ENCODE measurements around the gene PCP2. TPM values are rescaled to one million over a fixed set of nuclear protein-coding genes. Genes with fewer than 3 reads are reported as not detected.

PCP2 gene
- total RNA-seq: not detected

DNA sequence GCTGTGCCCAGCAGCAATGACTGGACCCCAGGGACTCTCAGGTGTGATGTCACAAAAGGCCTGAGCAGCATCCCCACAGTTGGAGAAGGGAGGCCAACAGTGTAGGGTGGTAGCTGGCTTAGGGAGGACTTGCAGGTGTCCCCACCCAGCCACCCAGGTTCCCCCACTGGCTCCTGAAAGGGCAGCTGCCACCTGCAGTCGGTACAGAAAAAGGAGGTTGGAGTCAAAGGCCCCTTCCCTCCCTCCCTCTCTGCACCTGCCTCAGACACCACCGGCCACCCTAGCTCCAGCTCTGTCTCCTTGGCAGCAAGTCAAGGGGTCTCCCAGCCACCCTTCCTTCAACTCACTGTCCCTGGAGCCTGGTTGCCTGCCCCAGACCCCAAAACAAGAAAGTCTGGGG, at the start of gene PCP2:
PCP2 (minus strand) TSS at position 22 of the 400 bp plus-strand sequence. CDS start 262 bp downstream, outside the sequence.
- TF ChIP-seq, protein P1, sequence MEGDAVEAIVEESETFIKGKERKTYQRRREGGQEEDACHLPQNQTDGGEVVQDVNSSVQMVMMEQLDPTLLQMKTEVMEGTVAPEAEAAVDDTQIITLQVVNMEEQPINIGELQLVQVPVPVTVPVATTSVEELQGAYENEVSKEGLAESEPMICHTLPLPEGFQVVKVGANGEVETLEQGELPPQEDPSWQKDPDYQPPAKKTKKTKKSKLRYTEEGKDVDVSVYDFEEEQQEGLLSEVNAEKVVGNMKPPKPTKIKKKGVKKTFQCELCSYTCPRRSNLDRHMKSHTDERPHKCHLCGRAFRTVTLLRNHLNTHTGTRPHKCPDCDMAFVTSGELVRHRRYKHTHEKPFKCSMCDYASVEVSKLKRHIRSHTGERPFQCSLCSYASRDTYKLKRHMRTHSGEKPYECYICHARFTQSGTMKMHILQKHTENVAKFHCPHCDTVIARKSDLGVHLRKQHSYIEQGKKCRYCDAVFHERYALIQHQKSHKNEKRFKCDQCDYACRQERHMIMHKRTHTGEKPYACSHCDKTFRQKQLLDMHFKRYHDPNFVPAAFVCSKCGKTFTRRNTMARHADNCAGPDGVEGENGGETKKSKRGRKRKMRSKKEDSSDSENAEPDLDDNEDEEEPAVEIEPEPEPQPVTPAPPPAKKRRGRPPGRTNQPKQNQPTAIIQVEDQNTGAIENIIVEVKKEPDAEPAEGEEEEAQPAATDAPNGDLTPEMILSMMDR (IDR thresholded peaks at IDR 0.05): no peak
- no peak within 1 kb of the TSS for H3K4me3 ChIP-seq
- no peak within 1 kb of the TSS for H3K27ac ChIP-seq
- no peaks in the 10 kb centered on the region for H3K36me3 ChIP-seq
- peaks cover 0 to 10% of the 10 kb centered on the region in 2 donors for H3K27me3 ChIP-seq
- peaks cover 0 to 24% of the 10 kb centered on the region in 2 donors for H3K4me1 ChIP-seq
- no peak for DNase-seq (ENCODE audit: low spot score)
- H3K9me3 ChIP-seq: no peaks in the 10 kb centered on the region

DNA sequence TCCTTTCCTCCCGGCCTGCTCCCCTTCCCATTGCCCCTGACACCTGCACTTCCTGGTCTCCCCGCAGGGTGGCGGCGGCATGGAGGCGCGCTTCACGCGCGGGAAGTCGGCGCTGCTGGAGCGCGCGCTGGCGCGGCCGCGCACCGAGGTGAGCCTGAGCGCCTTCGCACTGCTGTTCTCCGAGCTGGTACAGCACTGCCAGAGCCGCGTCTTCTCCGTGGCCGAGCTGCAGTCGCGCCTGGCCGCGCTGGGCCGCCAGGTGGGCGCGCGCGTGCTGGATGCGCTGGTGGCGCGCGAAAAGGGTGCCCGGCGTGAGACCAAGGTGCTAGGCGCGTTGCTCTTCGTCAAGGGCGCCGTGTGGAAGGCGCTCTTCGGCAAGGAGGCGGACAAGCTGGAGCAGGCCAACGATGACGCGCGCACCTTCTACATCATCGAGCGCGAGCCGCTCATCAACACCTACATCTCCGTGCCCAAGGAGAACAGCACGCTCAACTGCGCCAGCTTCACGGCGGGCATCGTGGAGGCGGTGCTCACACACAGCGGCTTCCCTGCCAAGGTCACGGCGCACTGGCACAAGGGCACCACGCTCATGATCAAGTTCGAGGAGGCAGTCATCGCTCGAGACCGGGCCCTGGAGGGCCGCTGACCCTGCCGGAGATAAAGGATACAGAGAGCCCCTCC, 48.8 kb upstream of the PCP2 start:
- Histone ChIP-seq H3K4me1 (peaks cover 0 to 16% of the 10 kb centered on the region in 2 donors), H3K27ac (no peak overlapping the region), H3K36me3 (peaks cover 11% of the 10 kb centered on the region), H3K27me3 (no peaks in the 10 kb centered on the region), H3K4me3 (peak overlapping the region; percentile 99), H3K9me3 (no peaks in the 10 kb centered on the region)
- TF ChIP-seq, protein P1 (IDR thresholded peaks at IDR 0.05): no peak
- DNase-seq (ENCODE audit: low spot score): no peak

GRCh38 chr19:7681340-7682174, 48.0 kb upstream of the PCP2 start:
- Histone ChIP-seq H3K27ac (peak overlapping the region; percentile 81 to 89), H3K4me3 (peak overlapping the region; percentile 99), H3K36me3 (peaks cover 11% of the 10 kb centered on the region), H3K27me3 (no peaks in the 10 kb centered on the region), H3K9me3 (no peaks in the 10 kb centered on the region), H3K4me1 (peaks cover 0 to 16% of the 10 kb centered on the region in 2 donors)
- peak; percentile 87 for DNase-seq (ENCODE audit: low spot score)
- TF ChIP-seq, protein P1 (IDR thresholded peaks at IDR 0.05): peak in 1 of 2 donors; percentile 64

GRCh38 chr19:7680606-7681339, 47.3 kb upstream of the PCP2 start, which contains the start of gene TRAPPC5:
Gene TRAPPC5 (plus strand): TSS chr19:7680833. CDS start chr19:7682254, 1,421 bp downstream.
- no peaks in the 10 kb centered on the region for H3K27me3 ChIP-seq
- H3K4me1 ChIP-seq: peaks cover 0 to 16% of the 10 kb centered on the region in 2 donors
- TF ChIP-seq, protein P1 (IDR thresholded peaks at IDR 0.05): peak; percentile 91 to 99
- H3K27ac ChIP-seq: peak within 1 kb of the TSS; percentile 81 to 89
- H3K4me3 ChIP-seq: peak within 1 kb of the TSS; percentile 99
- H3K9me3 ChIP-seq: no peaks in the 10 kb centered on the region
- peaks cover 11% of the 10 kb centered on the region for H3K36me3 ChIP-seq
- peak; percentile 78 for DNase-seq (ENCODE audit: low spot score)

- no peak for DNase-seq (ENCODE audit: low spot score)
- H3K36me3 ChIP-seq: peaks cover 11% of the 10 kb centered on the region
- peak overlapping the region in 1 of 2 donors; percentile 89 for H3K27ac ChIP-seq
- H3K9me3 ChIP-seq: no peaks in the 10 kb centered on the region
- no peaks in the 10 kb centered on the region for H3K27me3 ChIP-seq
- peak overlapping the region; percentile 99 for H3K4me3 ChIP-seq
- H3K4me1 ChIP-seq: peaks cover 0 to 16% of the 10 kb centered on the region in 2 donors
- TF ChIP-seq, protein P1 (IDR thresholded peaks at IDR 0.05): no peak
These were observed 46.5 kb upstream of the PCP2 start for GRCh38 chr19:7679771-7680605.

Measured in right atrium auricular region (tissue), 2 donors.